Inferior parietal cortex (tissue), 1 donor: ENCODE results near the gene RHOBTB3.
"Not testable (repeated sequence)": the region's sequence is repeated elsewhere in the genome, so short reads cannot be mapped to it uniquely, and the experiment has no call there.

Experiments
- DNase-seq: peaks from one replicate; pipeline ENCODE4 v3.0.0-alpha.2; 2016; ENCODE audit errors: extremely low spot score

Gene RHOBTB3

GRCh38 chr5:95818181-95819147, 87.3 kb downstream of the RHOBTB3 start:
- no peak for DNase-seq

- no peak for DNase-seq
These were observed 90.2 kb downstream of the RHOBTB3 start for GRCh38 chr5:95821110-95822021.

GRCh38 chr5:95822043-95822541, 91.0 kb downstream of the RHOBTB3 start:
- DNase-seq: no peak

GRCh38 chr5:95822542-95823181, 91.5 kb downstream of the RHOBTB3 start, which contains the start of gene GLRX:
Gene GLRX, minus strand, starts transcription at chr5:95822726. Its CDS starts 64 bp downstream, at chr5:95822662.
- DNase-seq: peak; percentile 79

- no peak for DNase-seq
These were observed 92.1 kb downstream of the RHOBTB3 start for GRCh38 chr5:95823218-95823737.

- DNase-seq: no peak
These were observed 92.8 kb downstream of the RHOBTB3 start for GRCh38 chr5:95823738-95824609.

- DNase-seq: no peak
These were observed 93.6 kb downstream of the RHOBTB3 start for GRCh38 chr5:95824747-95825146.

GRCh38 chr5:95825495-95825894, 94.4 kb downstream of the RHOBTB3 start:
- no peak for DNase-seq

GRCh38 chr5:95826949-95827891, 96.1 kb downstream of the RHOBTB3 start:
- DNase-seq: no peak

GRCh38 chr5:95827892-95828246, 96.7 kb downstream of the RHOBTB3 start:
- no peak for DNase-seq

GRCh38 chr5:95830226-95830625, 99.1 kb downstream of the RHOBTB3 start:
- DNase-seq: no peak

GRCh38 chr5:95832664-95833063, 101.5 kb downstream of the RHOBTB3 start:
- DNase-seq: no peak

- no peak for DNase-seq
These were observed 104.7 kb downstream of the RHOBTB3 start for GRCh38 chr5:95835682-95836385.

- DNase-seq: no peak
These were observed 105.4 kb downstream of the RHOBTB3 start for GRCh38 chr5:95836544-95836943.

- not testable (repeated sequence) for DNase-seq
These were observed 105.8 kb downstream of the RHOBTB3 start for GRCh38 chr5:95836971-95837370.

- no peak for DNase-seq
These were observed 106.4 kb downstream of the RHOBTB3 start for GRCh38 chr5:95837492-95837891.

GRCh38 chr5:95838001-95838520, 106.9 kb downstream of the RHOBTB3 start:
- DNase-seq: peak; percentile 45

- DNase-seq: no peak
These were observed 107.4 kb downstream of the RHOBTB3 start for GRCh38 chr5:95838556-95838955.
